A549 (cell line): ENCODE data around the gene HHATL.

Source experiments
- BHLHE40 ChIP-seq: IDR thresholded peaks from 2 replicates; pipeline ENCODE4 v1.6.1; 2012; ENCODE audit warnings: low read depth, low read length, inconsistent platforms
- CHD2 ChIP-seq: fragments of 150-350 bp; IDR thresholded peaks from 2 replicates; pipeline ENCODE4 v1.6.1; 2014; ENCODE audit warnings: low read length; ENCODE audit not compliant: partially characterized antibody
- HOXA7 ChIP-seq: fragments of 250-450 bp; sonication (Bioruptor Pico); IDR thresholded peaks from 2 replicates; pipeline ENCODE4 v1.5.0; 2020; ENCODE audit warnings: mild to moderate bottlenecking, moderate library complexity
- TF ChIP-seq, protein P1 (sequence below): fragments of >200 bp; sonication (Bioruptor Twin); formaldehyde crosslinking; IDR thresholded peaks from 3 replicates; pipeline ENCODE4 v1.5.1; 2016
- TF ChIP-seq, protein P2 (sequence below): fragments of >200 bp; sonication (Bioruptor Twin); formaldehyde crosslinking; IDR thresholded peaks from 3 replicates; pipeline ENCODE4 v1.6.1; 2016
- TF ChIP-seq, protein P3 (sequence below): IDR thresholded peaks from 2 replicates; pipeline ENCODE4 v1.6.1; 2012; ENCODE audit warnings: low read depth, borderline replicate concordance

DNA sequence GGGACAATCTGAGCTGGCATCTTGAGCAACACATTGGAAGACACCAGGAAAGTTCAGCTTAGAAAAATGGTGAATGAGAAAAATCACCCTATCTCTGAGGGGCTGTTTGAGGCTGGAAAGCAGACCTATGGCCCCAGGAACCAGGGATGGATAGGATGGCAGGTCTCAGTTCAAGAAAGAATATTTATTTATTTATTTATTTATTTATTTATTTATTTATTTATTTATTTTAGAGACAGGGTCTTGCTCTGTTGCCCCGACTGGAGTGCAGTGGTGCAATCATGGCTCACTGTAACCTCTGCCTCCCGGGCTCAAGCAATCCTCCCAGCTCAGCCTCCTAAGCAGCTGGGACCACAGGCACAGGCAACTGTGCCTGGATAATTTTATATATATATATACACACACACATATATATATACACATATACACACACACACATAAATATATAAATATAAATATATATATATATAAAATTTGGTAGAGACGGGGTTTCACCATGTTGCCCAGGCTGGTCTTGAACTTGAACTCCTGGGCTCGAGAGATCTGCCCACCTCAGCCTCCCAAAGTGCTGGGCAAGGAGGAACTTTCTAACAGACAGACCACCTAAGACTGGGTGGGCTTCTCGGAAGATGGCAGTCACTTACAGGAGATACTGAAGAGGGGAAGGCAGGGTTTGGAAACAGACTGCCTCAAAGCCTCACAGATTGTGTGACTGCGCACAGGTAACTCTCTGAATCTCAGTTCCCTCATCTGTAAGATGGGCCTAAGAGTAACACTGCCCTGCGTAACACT is 40.8 kb upstream of the HHATL start:
- TF ChIP-seq, protein P1, sequence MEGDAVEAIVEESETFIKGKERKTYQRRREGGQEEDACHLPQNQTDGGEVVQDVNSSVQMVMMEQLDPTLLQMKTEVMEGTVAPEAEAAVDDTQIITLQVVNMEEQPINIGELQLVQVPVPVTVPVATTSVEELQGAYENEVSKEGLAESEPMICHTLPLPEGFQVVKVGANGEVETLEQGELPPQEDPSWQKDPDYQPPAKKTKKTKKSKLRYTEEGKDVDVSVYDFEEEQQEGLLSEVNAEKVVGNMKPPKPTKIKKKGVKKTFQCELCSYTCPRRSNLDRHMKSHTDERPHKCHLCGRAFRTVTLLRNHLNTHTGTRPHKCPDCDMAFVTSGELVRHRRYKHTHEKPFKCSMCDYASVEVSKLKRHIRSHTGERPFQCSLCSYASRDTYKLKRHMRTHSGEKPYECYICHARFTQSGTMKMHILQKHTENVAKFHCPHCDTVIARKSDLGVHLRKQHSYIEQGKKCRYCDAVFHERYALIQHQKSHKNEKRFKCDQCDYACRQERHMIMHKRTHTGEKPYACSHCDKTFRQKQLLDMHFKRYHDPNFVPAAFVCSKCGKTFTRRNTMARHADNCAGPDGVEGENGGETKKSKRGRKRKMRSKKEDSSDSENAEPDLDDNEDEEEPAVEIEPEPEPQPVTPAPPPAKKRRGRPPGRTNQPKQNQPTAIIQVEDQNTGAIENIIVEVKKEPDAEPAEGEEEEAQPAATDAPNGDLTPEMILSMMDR: no peak
- no peak for TF ChIP-seq CHD2
- TF ChIP-seq HOXA7 (CRISPR knock-in tag): no peak
- TF ChIP-seq, protein P2, sequence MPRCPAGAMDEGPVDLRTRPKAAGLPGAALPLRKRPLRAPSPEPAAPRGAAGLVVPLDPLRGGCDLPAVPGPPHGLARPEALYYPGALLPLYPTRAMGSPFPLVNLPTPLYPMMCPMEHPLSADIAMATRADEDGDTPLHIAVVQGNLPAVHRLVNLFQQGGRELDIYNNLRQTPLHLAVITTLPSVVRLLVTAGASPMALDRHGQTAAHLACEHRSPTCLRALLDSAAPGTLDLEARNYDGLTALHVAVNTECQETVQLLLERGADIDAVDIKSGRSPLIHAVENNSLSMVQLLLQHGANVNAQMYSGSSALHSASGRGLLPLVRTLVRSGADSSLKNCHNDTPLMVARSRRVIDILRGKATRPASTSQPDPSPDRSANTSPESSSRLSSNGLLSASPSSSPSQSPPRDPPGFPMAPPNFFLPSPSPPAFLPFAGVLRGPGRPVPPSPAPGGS: no peak
- TF ChIP-seq, protein P3, sequence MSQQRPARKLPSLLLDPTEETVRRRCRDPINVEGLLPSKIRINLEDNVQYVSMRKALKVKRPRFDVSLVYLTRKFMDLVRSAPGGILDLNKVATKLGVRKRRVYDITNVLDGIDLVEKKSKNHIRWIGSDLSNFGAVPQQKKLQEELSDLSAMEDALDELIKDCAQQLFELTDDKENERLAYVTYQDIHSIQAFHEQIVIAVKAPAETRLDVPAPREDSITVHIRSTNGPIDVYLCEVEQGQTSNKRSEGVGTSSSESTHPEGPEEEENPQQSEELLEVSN: no peak
- no peak for TF ChIP-seq BHLHE40
